ACC112 (cell line): ENCODE results near the gene ZNF79.

Experiments
- H2AFZ ChIP-seq: fragments of 200-600 bp; sonication (generic); one replicate; pipeline ENCODE4 v1.6.0; 2017; ENCODE audit warnings: antibody characterized with exemption, low read length; ENCODE audit not compliant: unreplicated experiment
- H3K27ac ChIP-seq: fragments of 200-600 bp; sonication (generic); 2 replicates; pipeline ENCODE4 v1.5.1; 2014; ENCODE audit warnings: low read depth, mild to moderate bottlenecking, antibody characterized with exemption, low read length, moderate library complexity
- H3K27me3 ChIP-seq: fragments of 200-600 bp; sonication (generic); 2 replicates; pipeline ENCODE4 v1.6.1; 2014; ENCODE audit warnings: mild to moderate bottlenecking, antibody characterized with exemption, low read length, moderate library complexity, mixed read lengths; ENCODE audit not compliant: insufficient read depth
- H3K36me3 ChIP-seq: fragments of 200-600 bp; sonication (generic); 2 replicates; pipeline ENCODE4 v1.6.1; 2016; ENCODE audit warnings: mild to moderate bottlenecking, antibody characterized with exemption, low read length, moderate library complexity, mixed read lengths; ENCODE audit not compliant: insufficient read depth
- H3K4me1 ChIP-seq: fragments of 200-600 bp; sonication (generic); one replicate; pipeline ENCODE4 v1.6.1; 2016; ENCODE audit warnings: low read length, mixed read lengths; ENCODE audit not compliant: insufficient read depth, unreplicated experiment, control insufficient read depth
- H3K4me3 ChIP-seq: fragments of 200-600 bp; sonication (generic); 2 replicates; pipeline ENCODE4 v1.5.1; 2014; ENCODE audit warnings: mild to moderate bottlenecking, low read depth, low read length
- H3K79me2 ChIP-seq: fragments of 200-600 bp; sonication (generic); one replicate; pipeline ENCODE4 v1.6.0; 2016; ENCODE audit warnings: low read length; ENCODE audit not compliant: control insufficient read depth, unreplicated experiment, insufficient read depth

The ZNF79 gene

DNA sequence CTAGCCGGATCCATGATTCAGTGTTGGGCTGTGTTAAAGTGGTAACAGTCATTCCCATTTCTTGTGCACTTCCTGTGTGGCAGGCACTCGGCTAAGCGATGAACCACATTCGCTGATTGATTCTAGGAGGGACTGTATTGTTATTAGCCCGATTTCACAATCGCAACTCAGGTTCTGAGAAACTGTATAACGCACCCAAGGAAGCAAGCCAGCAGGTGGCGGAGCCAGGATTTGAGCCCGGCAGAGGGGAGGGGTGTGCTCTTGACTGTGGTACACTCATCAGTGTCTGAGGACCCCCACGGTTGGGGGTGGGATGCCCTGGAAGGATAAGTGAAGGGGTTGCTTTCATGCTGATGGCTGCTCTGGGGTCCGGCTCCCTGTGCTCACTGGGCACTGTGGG is 61.8 kb downstream of the ZNF79 start:
- Histone ChIP-seq H3K4me3 (no peak overlapping the region), H3K36me3 (0 out of 2 replicates have a peak, but pooled peaks cover 3% of the 10 kb centered on the region), H3K27ac (no peak overlapping the region), H2AFZ (no peak overlapping the region), H3K79me2 (no peaks in the 10 kb centered on the region), H3K4me1 (no peaks in the 10 kb centered on the region), H3K27me3 (no peaks in the 10 kb centered on the region)

DNA sequence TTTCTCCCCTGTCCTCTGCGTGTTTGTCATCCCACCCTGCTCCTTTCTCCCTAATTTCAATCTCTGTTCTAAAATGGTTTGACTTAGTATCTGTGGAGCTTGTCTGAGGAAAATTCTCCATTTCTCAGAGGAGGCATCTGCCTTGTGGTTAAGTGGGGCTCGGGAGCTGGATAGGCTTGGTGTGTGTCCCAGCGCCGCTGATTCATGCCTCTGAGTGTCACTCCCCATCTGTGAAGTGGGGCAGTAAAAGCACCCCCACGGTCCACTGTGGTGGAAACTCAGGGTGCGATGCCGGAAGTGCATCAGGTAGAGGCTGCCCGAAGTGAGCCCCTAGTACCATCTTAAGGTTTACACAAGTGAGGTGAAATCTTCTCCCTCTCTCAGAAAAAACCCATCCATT is 64.8 kb downstream of the ZNF79 start:
- Histone ChIP-seq H3K36me3 (0 out of 2 replicates have a peak, but pooled peaks cover 3% of the 10 kb centered on the region), H3K4me3 (no peak overlapping the region), H2AFZ (no peak overlapping the region), H3K4me1 (no peaks in the 10 kb centered on the region), H3K27me3 (no peaks in the 10 kb centered on the region), H3K79me2 (no peaks in the 10 kb centered on the region), H3K27ac (no peak overlapping the region)

DNA sequence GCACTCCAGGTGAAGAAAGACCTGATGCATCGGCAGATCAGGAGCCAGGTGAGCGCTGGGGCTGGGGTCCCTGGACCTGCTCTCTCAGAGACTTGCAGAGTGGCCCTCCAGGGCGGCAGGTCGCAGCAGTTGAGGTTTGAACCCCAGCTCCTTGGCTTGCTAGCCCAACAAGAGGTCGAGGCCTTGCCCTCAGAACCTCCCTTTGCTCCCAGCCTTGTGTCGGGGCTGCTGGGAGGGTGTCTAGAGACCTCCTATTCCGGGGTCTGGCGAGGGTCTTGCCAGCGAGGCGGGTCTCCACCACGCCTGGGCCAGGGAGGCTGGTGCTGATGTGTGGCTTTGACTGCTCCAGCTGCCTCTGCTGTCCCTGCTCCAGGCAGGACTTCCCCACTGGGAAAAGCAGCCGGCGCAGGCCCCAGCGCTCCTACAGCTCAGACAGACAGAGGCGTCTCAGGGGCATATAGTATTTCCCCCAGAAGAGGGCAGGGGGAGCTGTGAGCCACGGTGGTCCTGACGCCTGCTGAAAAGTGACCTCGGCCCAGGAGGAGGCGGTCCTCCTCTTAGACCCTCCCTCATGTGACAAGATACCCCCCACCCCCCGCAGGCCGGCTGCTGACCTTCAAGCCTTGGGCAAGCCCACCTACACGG is 65.4 kb downstream of the ZNF79 start:
- 0 out of 2 replicates have a peak, but pooled peaks cover 3% of the 10 kb centered on the region for H3K36me3 ChIP-seq
- no peak overlapping the region for H3K27ac ChIP-seq
- no peak overlapping the region for H3K4me3 ChIP-seq
- no peaks in the 10 kb centered on the region for H3K79me2 ChIP-seq
- no peak overlapping the region for H2AFZ ChIP-seq
- no peaks in the 10 kb centered on the region for H3K4me1 ChIP-seq
- H3K27me3 ChIP-seq = no peaks in the 10 kb centered on the region

DNA sequence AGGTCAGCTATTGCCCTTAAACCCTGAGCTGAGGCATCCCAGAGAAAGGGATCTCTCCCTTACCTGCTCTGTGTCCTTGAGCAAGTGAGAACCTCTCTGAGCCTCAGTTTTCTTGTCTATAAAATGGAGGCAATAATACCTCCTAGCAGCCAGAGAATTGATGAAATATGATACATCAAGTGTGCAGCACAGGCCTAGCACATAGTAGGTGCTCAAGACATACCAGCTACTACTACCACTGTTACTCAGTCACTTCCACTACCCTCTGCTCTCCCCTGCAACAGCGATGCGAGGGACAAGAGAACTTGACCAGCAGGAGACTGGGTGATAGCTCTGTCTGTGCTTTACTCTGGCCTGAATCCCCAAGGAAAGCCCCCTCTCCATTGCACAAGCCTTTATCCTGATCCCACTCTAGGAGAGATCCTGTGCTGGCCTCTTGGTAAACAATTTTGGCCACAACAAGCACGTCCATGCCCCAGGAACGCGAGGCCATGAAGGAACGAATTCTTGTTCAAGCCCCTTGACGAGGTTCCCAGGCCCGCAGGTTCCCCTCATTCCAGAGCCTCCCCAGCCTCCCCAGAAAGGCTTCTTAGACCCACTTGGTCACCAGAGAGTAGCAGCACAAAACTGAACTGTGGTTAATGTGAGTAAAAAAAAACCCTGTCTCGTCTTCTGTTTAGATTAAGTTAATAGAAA is 66.5 kb downstream of the ZNF79 start:
- Histone ChIP-seq H3K4me1 (peaks cover 5% of the 10 kb centered on the region), H3K27ac (no peak overlapping the region), H3K27me3 (no peaks in the 10 kb centered on the region), H3K36me3 (0 out of 2 replicates have a peak, but pooled peaks cover 3% of the 10 kb centered on the region), H2AFZ (no peak overlapping the region), H3K79me2 (no peaks in the 10 kb centered on the region), H3K4me3 (no peak overlapping the region)

DNA sequence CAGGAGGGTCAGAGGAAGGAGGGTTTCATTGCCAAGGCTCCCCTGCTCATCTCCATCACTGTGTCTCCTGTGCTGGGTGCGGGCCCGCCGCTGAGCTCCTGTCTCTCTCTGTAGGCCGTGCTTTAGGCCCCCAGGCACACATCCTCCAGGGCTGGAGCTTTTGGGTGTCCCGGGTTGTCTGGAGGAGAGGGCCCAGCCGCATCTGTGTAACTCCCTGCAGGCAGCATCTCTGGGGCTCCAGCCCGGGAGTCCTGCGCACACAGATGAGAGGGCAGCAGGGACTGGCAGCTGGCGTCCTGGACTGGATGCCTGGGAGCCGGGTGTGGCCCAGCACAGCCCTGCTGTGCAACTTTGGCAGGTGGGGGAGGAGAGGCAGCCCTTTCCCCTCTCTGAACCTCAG is 67.3 kb downstream of the ZNF79 start:
- Histone ChIP-seq H3K4me1 (peaks cover 13% of the 10 kb centered on the region), H2AFZ (no peak overlapping the region), H3K27ac (no peak overlapping the region), H3K27me3 (no peaks in the 10 kb centered on the region), H3K4me3 (no peak overlapping the region), H3K79me2 (no peaks in the 10 kb centered on the region), H3K36me3 (peaks cover 7% of the 10 kb centered on the region)

DNA sequence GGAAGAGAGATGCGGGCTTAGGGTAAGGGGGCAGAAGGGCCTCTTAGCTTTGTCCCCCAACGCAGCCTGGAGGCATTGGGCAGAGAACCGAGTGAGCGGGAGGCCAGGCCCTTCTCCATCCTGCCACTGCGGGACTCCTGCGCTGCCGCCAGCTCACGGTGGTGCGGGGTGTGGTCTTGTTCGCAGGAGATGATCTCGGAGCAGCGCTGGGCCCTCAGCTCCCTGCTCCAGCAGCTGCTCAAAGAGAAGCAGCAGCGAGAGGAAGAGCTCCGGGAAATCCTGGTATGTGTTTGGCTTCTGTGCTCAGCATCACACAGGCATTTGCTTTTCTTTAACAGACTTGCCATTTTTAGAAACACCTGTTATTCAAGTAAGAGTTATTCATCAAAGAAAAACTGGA is 68.4 kb downstream of the ZNF79 start:
- peaks cover 18% of the 10 kb centered on the region for H3K4me1 ChIP-seq
- H3K79me2 ChIP-seq = no peaks in the 10 kb centered on the region
- H3K4me3 ChIP-seq = no peak overlapping the region
- H3K36me3 ChIP-seq = peaks cover 15% of the 10 kb centered on the region
- H3K27me3 ChIP-seq = no peaks in the 10 kb centered on the region
- H2AFZ ChIP-seq = no peak overlapping the region
- H3K27ac ChIP-seq = no peak overlapping the region

DNA sequence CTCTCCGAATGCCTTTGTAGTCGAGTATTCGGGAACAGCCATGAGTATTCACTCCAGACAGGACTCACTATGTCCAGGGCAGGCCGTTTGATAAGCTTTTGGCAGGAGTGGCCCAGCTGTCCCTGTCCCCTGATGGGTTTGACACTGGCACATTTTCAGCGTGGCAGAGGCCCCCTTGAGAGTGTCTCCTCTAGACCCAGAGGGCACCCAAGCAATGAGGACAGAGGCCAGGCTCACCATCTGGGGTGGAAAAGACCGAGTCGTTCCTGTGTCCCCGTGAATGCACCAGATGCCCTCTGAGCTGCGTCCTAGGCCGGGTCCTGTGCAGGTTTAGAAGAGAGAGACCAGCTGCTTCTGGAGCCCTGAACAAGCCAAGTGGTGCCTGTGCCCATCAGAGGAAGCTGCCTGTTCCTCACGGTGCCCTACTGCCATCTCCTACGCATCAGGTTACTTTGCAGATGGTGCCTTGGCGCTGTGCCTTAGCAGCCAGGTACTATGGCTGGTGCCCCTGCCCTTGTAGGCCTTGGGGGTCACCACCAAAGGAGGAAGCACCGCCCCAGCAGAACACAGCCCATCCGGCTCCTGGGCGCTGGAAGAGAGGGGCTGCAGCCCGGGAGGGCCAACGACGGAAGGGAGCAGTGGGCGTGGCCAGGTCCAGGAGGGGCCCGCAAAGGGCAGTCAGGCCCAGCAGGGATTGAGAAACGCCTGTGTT is 69.6 kb downstream of the ZNF79 start:
- H3K4me1 ChIP-seq = peaks cover 27% of the 10 kb centered on the region
- H3K4me3 ChIP-seq = no peak overlapping the region
- H3K36me3 ChIP-seq = peaks cover 20% of the 10 kb centered on the region
- no peaks in the 10 kb centered on the region for H3K27me3 ChIP-seq
- H3K79me2 ChIP-seq = no peaks in the 10 kb centered on the region
- H2AFZ ChIP-seq = no peak overlapping the region
- H3K27ac ChIP-seq = no peak overlapping the region

DNA sequence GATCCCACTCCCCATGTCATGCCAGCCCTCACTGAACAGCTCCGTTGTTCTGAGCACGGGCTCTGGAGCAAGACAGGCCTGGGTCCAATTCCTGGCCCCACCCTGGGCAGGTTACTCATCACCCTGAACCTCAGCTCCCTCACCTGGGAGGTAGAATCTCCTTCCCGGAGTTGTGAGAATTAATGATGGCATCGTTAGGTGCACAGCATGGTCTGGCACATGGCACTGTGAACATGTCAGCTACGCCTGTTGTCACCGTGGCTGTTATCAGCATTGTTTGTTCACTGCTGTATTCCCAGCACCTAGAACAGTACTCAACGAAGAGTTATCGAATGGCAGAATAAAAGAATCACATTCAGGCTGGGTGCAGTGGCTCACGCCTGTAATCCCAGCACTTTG is 70.1 kb downstream of the ZNF79 start:
- Histone ChIP-seq H3K27me3 (no peaks in the 10 kb centered on the region), H3K79me2 (no peaks in the 10 kb centered on the region), H3K4me3 (no peak overlapping the region), H2AFZ (no peak overlapping the region), H3K27ac (no peak overlapping the region), H3K36me3 (peaks cover 20% of the 10 kb centered on the region), H3K4me1 (peaks cover 27% of the 10 kb centered on the region)
